ENCODE results near the gene SH3BGRL. TPM values are rescaled to one million over a fixed set of nuclear protein-coding genes. Genes with fewer than 3 reads are reported as not detected.
A peak's percentile ranks its signal among the peaks of the same experiment; 100 is the strongest.
"Not testable (repeated sequence)": the region's sequence is repeated elsewhere in the genome, so short reads cannot be mapped to it uniquely, and the experiment has no call there.

SH3BGRL gene
- polyA plus RNA-seq, 3 donors = 203 to 374 (median 318) TPM

DNA sequence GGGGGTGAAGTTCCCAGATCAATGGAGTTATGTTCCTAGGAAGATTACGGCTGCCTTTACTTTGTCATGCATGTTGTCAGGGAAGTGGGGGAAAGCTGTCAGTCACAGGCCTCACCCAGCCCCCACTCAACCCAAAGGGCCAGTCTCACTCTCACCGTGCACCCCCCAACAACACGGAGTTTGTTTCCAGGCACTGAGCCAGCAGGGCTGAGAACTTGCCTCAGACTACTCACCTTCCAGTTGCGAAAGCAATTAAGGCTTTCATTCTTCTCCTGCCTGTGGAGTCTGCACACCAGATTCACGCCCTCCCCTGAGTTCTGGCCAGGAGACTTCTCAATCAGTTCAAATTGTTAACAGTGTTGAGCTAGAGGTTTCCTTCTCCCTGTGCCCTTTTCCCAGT lies 114.3 kb downstream of the SH3BGRL start:
- Histone ChIP-seq H3K4me1 (ENCODE audit: control insufficient read depth in 1 of 2, insufficient read depth in 2 of 2, low read length in 2 of 2) (no peaks in the 10 kb centered on the region), H3K9me3 (replicated peaks in 1 of 2; ENCODE audit: control insufficient read depth in 1 of 2, insufficient read depth in 1 of 2, low read length in 2 of 2) (no peaks in the 10 kb centered on the region), H3K4me2 (replicated peaks; ENCODE audit: extremely low read depth, low read length, poor library complexity, severe bottlenecking) (no peak overlapping the region), H2AFZ (ENCODE audit: insufficient read depth, low read depth, low read length, poor library complexity, severe bottlenecking) (no peak overlapping the region), H3K79me2 (ENCODE audit: insufficient read depth, low read length) (no peaks in the 10 kb centered on the region), H3K27ac (ENCODE audit: low read depth in 1 of 2, low read length in 2 of 2) (no peak overlapping the region), H3K9ac (ENCODE audit: insufficient read depth, low read length, poor library complexity, severe bottlenecking) (no peak overlapping the region), H3K27me3 (ENCODE audit: control insufficient read depth in 2 of 2, insufficient read depth in 2 of 2, low read length in 2 of 2) (no peaks in the 10 kb centered on the region), H3K4me3 (replicated peaks in 1 of 3; ENCODE audit: low read depth in 2 of 3, low read length in 3 of 3) (no peak overlapping the region), H3K36me3 (replicated peaks in 1 of 2; ENCODE audit: control insufficient read depth in 1 of 2, insufficient read depth in 2 of 2, low read length in 2 of 2) (no peaks in the 10 kb centered on the region), H4K20me1 (ENCODE audit: insufficient read depth, low read length) (no peaks in the 10 kb centered on the region)
- Mint-ChIP-seq H3K27ac (peak overlapping the region in 1 of 7 donors; percentile 11), H3K4me1 (peaks cover 12% of the 10 kb centered on the region), H3K9me3 (peaks cover 0 to 6% (median 0%) of the 10 kb centered on the region in 7 donors), H3K4me3 (no peak overlapping the region), H3K36me3 (peaks cover 12 to 18% of the 10 kb centered on the region in 2 donors), H3K27me3 (ENCODE audit: low read depth in 3 of 3) (no peaks in the 10 kb centered on the region)
- intact Hi-C loops (cut with micrococcal nuclease) = no loop called here
- no peak for DNase-seq
- TF ChIP-seq, protein P1, sequence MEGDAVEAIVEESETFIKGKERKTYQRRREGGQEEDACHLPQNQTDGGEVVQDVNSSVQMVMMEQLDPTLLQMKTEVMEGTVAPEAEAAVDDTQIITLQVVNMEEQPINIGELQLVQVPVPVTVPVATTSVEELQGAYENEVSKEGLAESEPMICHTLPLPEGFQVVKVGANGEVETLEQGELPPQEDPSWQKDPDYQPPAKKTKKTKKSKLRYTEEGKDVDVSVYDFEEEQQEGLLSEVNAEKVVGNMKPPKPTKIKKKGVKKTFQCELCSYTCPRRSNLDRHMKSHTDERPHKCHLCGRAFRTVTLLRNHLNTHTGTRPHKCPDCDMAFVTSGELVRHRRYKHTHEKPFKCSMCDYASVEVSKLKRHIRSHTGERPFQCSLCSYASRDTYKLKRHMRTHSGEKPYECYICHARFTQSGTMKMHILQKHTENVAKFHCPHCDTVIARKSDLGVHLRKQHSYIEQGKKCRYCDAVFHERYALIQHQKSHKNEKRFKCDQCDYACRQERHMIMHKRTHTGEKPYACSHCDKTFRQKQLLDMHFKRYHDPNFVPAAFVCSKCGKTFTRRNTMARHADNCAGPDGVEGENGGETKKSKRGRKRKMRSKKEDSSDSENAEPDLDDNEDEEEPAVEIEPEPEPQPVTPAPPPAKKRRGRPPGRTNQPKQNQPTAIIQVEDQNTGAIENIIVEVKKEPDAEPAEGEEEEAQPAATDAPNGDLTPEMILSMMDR (IDR thresholded peaks at IDR 0.05) = no peak
- 100% methylated on average over 1 of the region's 5 CpGs for WGBS (ENCODE audit: insufficient coverage)

DNA sequence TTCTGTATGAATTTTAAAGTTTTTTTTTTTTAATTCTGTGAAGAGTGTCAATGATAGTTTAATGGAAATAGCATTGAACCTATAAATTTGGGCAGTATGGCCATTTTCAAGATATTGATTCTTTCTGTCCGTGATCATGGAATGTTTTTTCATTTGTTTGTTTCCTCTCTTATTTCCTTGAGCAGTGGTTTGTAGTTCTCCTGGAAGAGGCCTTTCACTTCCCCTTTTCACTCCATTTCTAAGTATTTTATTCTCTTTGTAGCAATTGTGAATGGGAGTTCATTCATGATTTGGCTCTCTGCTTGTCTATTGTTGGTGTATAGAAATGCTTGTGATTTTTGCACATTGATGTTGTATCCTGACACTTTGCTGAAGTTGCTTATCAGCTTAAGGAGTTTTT lies 129.8 kb downstream of the SH3BGRL start:
- H3K4me3 ChIP-seq (replicated peaks in 1 of 3; ENCODE audit: low read depth in 2 of 3, low read length in 3 of 3); H3K4me3 Mint-ChIP-seq; H3K4me1 Mint-ChIP-seq; H3K79me2 ChIP-seq (ENCODE audit: insufficient read depth, low read length); H2AFZ ChIP-seq (ENCODE audit: insufficient read depth, low read depth, low read length, poor library complexity, severe bottlenecking); DNase-seq; H3K4me1 ChIP-seq (ENCODE audit: control insufficient read depth in 1 of 2, insufficient read depth in 2 of 2, low read length in 2 of 2); H3K36me3 ChIP-seq (replicated peaks in 1 of 2; ENCODE audit: control insufficient read depth in 1 of 2, insufficient read depth in 2 of 2, low read length in 2 of 2); H3K9me3 Mint-ChIP-seq; H3K27me3 Mint-ChIP-seq (ENCODE audit: low read depth in 3 of 3); H3K9me3 ChIP-seq (replicated peaks in 1 of 2; ENCODE audit: control insufficient read depth in 1 of 2, insufficient read depth in 1 of 2, low read length in 2 of 2); H3K9ac ChIP-seq (ENCODE audit: insufficient read depth, low read length, poor library complexity, severe bottlenecking); intact Hi-C loops (cut with micrococcal nuclease); H3K27ac Mint-ChIP-seq; H3K27me3 ChIP-seq (ENCODE audit: control insufficient read depth in 2 of 2, insufficient read depth in 2 of 2, low read length in 2 of 2); H3K4me2 ChIP-seq (replicated peaks; ENCODE audit: extremely low read depth, low read length, poor library complexity, severe bottlenecking); H3K27ac ChIP-seq (ENCODE audit: low read depth in 1 of 2, low read length in 2 of 2); H4K20me1 ChIP-seq (ENCODE audit: insufficient read depth, low read length): not testable (repeated sequence)
- H3K36me3 Mint-ChIP-seq = peaks cover 17 to 25% of the 10 kb centered on the region in 2 donors
- WGBS (ENCODE audit: insufficient coverage) = no CpG with 5 or more reads among the region's 1 CpG
